H1 (cell line): ENCODE data around the gene SLC25A12. TPM values are rescaled to one million over a fixed set of nuclear protein-coding genes. Genes with fewer than 3 reads are reported as not detected.

Source experiments
- CBX5 ChIP-seq: fragments of 300-800, 300-1000 bp; sonication (generic); IDR thresholded peaks from 2 replicates; pipeline ENCODE4 v1.7.1; 2016; ENCODE audit warnings: antibody characterized with exemption, low read length, low read depth
- CTBP2 ChIP-seq: IDR thresholded peaks from 2 replicates; pipeline ENCODE4 v1.7.0; 2011; ENCODE audit warnings: borderline replicate concordance, mild to moderate bottlenecking, moderate library complexity, mixed read lengths, low read length; ENCODE audit not compliant: insufficient read depth, insufficient read length
- MAFK ChIP-seq: IDR thresholded peaks from 2 replicates; pipeline ENCODE4 v1.6.1; 2012; ENCODE audit warnings: low read depth, mild to moderate bottlenecking, improper control_type of control experiment, low read length
- NRF1 ChIP-seq: IDR thresholded peaks from 2 replicates; pipeline ENCODE4 v1.6.1; 2011; ENCODE audit warnings: mild to moderate bottlenecking, low read depth, low read length, improper control_type of control experiment
- POLR2A ChIP-seq, 2 experiments: IDR thresholded peaks; 1 replicate in 1 of 2; 2 replicates in 1 of 2; pipeline ENCODE4 v1.6.1; 2011; ENCODE audit warnings: low read depth in 2 of 2, low read length in 2 of 2, mild to moderate bottlenecking in 2 of 2; ENCODE audit errors: control extremely low read depth in 1 of 2
- SP2 ChIP-seq: IDR thresholded peaks from 2 replicates; pipeline ENCODE4 v1.6.1; 2012; ENCODE audit warnings: mild to moderate bottlenecking, low read length, inconsistent platforms
- TBP ChIP-seq: IDR thresholded peaks from 2 replicates; pipeline ENCODE4 v1.6.1; 2011; ENCODE audit warnings: low read depth, low read length, improper control_type of control experiment
- YY1 ChIP-seq: IDR thresholded peaks from 2 replicates; pipeline ENCODE4 v1.6.1; 2011; ENCODE audit warnings: low read depth, mild to moderate bottlenecking, low read length
- polyA plus RNA-seq, 7 experiments: library from polyadenylated mRNA; depleted of rRNA in 3 of 7; stranded (reverse) in 5 of 7; unstranded in 2 of 7; fragments of >200 nt in 5 of 7; fragments of 200-250 nt in 2 of 7; gene quantifications; 1 replicate in 5 of 7; 2 replicates in 1 of 7; 4 replicates in 1 of 7; pipeline versions ENCODE4 v1.2.1 to v1.2.3, GENCODE V29; 2011 to 2013; ENCODE audit warnings: missing spikeins in 2 of 7, mixed read lengths in 2 of 7
- total RNA-seq: library from RNA; stranded (reverse); fragmentation: NEBNext Ultra II Directional; extraction: Animal tissue kit (Norgen Biotek cat#: 25700); gene quantifications from 2 replicates; pipeline ENCODE4 v1.2.1, GENCODE V29; 2021

The SLC25A12 gene
- total and polyA plus RNA-seq, 2 of the 8 experiments (the other 6 are each of a cell fraction or from before 2014, with no cell fraction given) = 7.7 to 10.2 TPM

DNA sequence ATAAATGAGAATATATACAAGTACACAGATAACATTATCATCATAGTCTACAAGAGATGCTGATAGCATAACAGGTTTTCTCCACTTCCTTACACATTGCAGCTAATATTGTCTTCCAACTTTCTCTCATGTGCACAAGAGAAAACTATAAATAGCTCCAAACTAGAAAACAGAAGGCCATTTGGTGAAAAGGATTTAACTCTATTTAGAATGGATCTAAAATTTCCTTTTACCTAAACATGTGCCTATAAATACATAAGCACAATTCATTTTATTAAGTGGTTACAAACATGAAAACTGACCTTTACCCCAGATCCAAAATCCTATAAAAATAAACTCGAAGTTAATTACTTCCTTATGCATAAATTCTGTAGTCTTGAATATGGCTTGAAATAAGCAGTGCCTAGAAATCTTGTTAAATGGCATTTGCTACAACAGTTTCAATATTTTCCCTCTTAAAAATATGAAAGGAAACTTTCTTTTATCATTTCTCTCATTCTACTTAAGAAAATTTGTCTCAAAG lies 41.6 kb downstream of the SLC25A12 start (continued):
- TF ChIP-seq CBX5 = no peak
- TF ChIP-seq MAFK = no peak
- TF ChIP-seq TBP = no peak
- TF ChIP-seq CTBP2 = no peak
- no peak for TF ChIP-seq YY1
- no peak for TF ChIP-seq NRF1
- no peak for TF ChIP-seq POLR2A (IDR thresholded peaks at IDR 0.05; ENCODE audit: control extremely low read depth in 1 of 2, low read depth in 2 of 2, low read length in 2 of 2)
- TF ChIP-seq SP2 = no peak
